Panc1 (cell line): ENCODE results near the gene GEN1. TPM values are rescaled to one million over a fixed set of nuclear protein-coding genes. Genes with fewer than 3 reads are reported as not detected.

Experiments
- ATAC-seq: fragments of 200-7000 bp; cut with Tn5 transposase; 2 replicates; pipeline ENCODE4 v1.9.1; 2020; ENCODE audit warnings: mild to moderate bottlenecking, moderate library complexity
- BruUV-seq: library from RNA; stranded (reverse); fragments of 400-500 nt; replicated peaks from 2 replicates; lab custom pipeline; 2021; lab: Mats Ljungman, UMichigan
- CTCF ChIA-PET: fragments of 300-600 bp; sonication (Branson Sonifier 250); formaldehyde crosslinking; loops from one replicate; lab custom pipeline; 2022; ENCODE audit warnings: antibody characterized with exemption; lab: Charles Lee
- POLR2A ChIA-PET: fragments of 300-600 bp; sonication (Branson Sonifier 250); formaldehyde crosslinking; loops from one replicate; lab custom pipeline; 2022; ENCODE audit warnings: antibody characterized with exemption; lab: Charles Lee
- DNase-seq: peaks from one replicate; pipeline ENCODE4 v3.0.0-alpha.2; 2010; ENCODE audit warnings: low read depth, low spot score
- H3K27ac ChIP-seq: 2 replicates; pipeline ENCODE4 v1.5.1; 2011; ENCODE audit warnings: mild to moderate bottlenecking, low read length, inconsistent platforms
- H3K27me3 ChIP-seq: fragments of 200-500 bp; sonication (Bioruptor generic); 2 replicates; pipeline ENCODE4 v1.6.0; 2014; ENCODE audit warnings: low read length, inconsistent platforms; ENCODE audit not compliant: control insufficient read depth, insufficient read depth
- H3K36me3 ChIP-seq: fragments of 200-500 bp; sonication (Bioruptor generic); 2 replicates; pipeline ENCODE4 v1.5.1; 2014; ENCODE audit warnings: inconsistent platforms, mild to moderate bottlenecking, low read length, moderate library complexity; ENCODE audit not compliant: control insufficient read depth, insufficient read depth
- H3K4me1 ChIP-seq: 2 replicates; pipeline ENCODE4 v1.5.1; 2011; ENCODE audit warnings: inconsistent platforms, mild to moderate bottlenecking, low read length, moderate library complexity; ENCODE audit not compliant: control insufficient read depth, insufficient read depth
- H3K4me3 ChIP-seq, 2 experiments: 2 replicates each; pipeline ENCODE4 v1.5.1; 2011 to 2012; ENCODE audit warnings: low read depth in 2 of 2, low read length in 2 of 2, mild to moderate bottlenecking in 2 of 2, inconsistent platforms in 1 of 2, moderate library complexity in 1 of 2
- H3K9me3 ChIP-seq: fragments of 200-500 bp; sonication (Bioruptor generic); 2 replicates; pipeline ENCODE4 v1.5.1; 2014; ENCODE audit warnings: low read depth, mild to moderate bottlenecking, inconsistent platforms, low read length, moderate library complexity; ENCODE audit not compliant: control insufficient read depth, insufficient read depth
- CTCF ChIP-seq: fragments of 450-650 bp; IDR thresholded peaks from 2 replicates; pipeline ENCODE4 v1.5.1; 2017; ENCODE audit warnings: mild to moderate bottlenecking
- POLR2AphosphoS5 ChIP-seq: IDR thresholded peaks from 2 replicates; pipeline ENCODE4 v1.6.1; 2012; ENCODE audit warnings: mild to moderate bottlenecking, low read depth, low read length, moderate library complexity
- REST ChIP-seq, 2 experiments: IDR thresholded peaks; 2 replicates each; pipeline ENCODE4 v1.6.1; 2011 to 2012; ENCODE audit warnings: low read depth in 2 of 2, control low read depth in 1 of 2, low read length in 1 of 2, mild to moderate bottlenecking in 1 of 2, moderate library complexity in 1 of 2; ENCODE audit not compliant: insufficient read depth in 1 of 2
- SIN3A ChIP-seq: IDR thresholded peaks from 2 replicates; pipeline ENCODE4 v1.6.1; 2012; ENCODE audit warnings: low read depth, mild to moderate bottlenecking, low read length, moderate library complexity, borderline replicate concordance; ENCODE audit not compliant: insufficient read depth
- TCF7L2 ChIP-seq: IDR thresholded peaks from 2 replicates; pipeline ENCODE4 v1.6.1; 2011; ENCODE audit warnings: mild to moderate bottlenecking, low read depth, low read length, inconsistent platforms
- in situ Hi-C: cut with HindIII; loops from 2 replicates; pipeline ENCODE4 v1.10.0; 2016; ENCODE audit warnings: low sequenced_read_pairs, low pct_unique_long_range_greater_than_20kb
- intact Hi-C: fragments of 100-400 bp; cut with micrococcal nuclease; formaldehyde crosslinking; loops from one replicate; pipeline ENCODE4 v1.10.0; 2022; ENCODE audit not compliant: unreplicated experiment
- total RNA-seq: library from RNA; stranded (reverse); gene quantifications from one replicate; pipeline ENCODE4 v1.2.1, GENCODE V29; 2021; ENCODE audit not compliant: unreplicated experiment

The GEN1 gene
- total RNA-seq, 1 experiment from 2014 or later = 24.0 TPM

GRCh38 chr2:17814601-17815000, 60.7 kb downstream of the GEN1 start:
- Histone ChIP-seq H3K4me3 (no peak overlapping the region), H3K9me3 (no peaks in the 10 kb centered on the region), H3K36me3 (no peaks in the 10 kb centered on the region), H3K27me3 (peaks cover 7% of the 10 kb centered on the region), H3K4me1 (no peaks in the 10 kb centered on the region), H3K27ac (no peak overlapping the region)
- intact Hi-C loops = no loop called here
- CTCF ChIA-PET = no interaction called here
- no peak for TF ChIP-seq TCF7L2
- no peak for TF ChIP-seq REST (IDR thresholded peaks at IDR 0.05; ENCODE audit: insufficient read depth in 1 of 2, low read depth in 2 of 2, low read length in 1 of 2)
- TF ChIP-seq SIN3A = no peak
- no peak for TF ChIP-seq CTCF
- no peak for TF ChIP-seq POLR2AphosphoS5
- no peak for DNase-seq
- no peak for ATAC-seq
- POLR2A ChIA-PET = no interaction called here
- in situ Hi-C loops = no loop called here
- no TSS peak for BruUV-seq

- Histone ChIP-seq H3K36me3 (no peaks in the 10 kb centered on the region), H3K9me3 (no peaks in the 10 kb centered on the region), H3K4me3 (no peak overlapping the region), H3K4me1 (no peaks in the 10 kb centered on the region), H3K27ac (no peak overlapping the region), H3K27me3 (peaks cover 6% of the 10 kb centered on the region)
- TF ChIP-seq REST (IDR thresholded peaks at IDR 0.05; ENCODE audit: insufficient read depth in 1 of 2, low read depth in 2 of 2, low read length in 1 of 2) (no peak), TCF7L2 (no peak), POLR2AphosphoS5 (no peak), CTCF (no peak), SIN3A (no peak)
- in situ Hi-C loops (no loop called here), intact Hi-C loops (no loop called here)
- BruUV-seq = no TSS peak
- ATAC-seq (no peak), DNase-seq (no peak)
- CTCF ChIA-PET = no interaction called here
- POLR2A ChIA-PET = no interaction called here
These were observed 61.7 kb downstream of the GEN1 start for GRCh38 chr2:17815468-17816184.
